HFF-Myc (cell line): ENCODE results near the gene PDE7B.

ENCODE experiments used
- DNase-seq: peaks from one replicate; pipeline ENCODE4 v3.0.0-alpha.2; 2011; ENCODE audit warnings: low read depth; ENCODE audit errors: extremely low read depth
- H3K4me3 ChIP-seq: replicated peaks from 2 replicates; pipeline ENCODE4 v1.5.1; 2011; ENCODE audit warnings: low read depth, mild to moderate bottlenecking, control low read depth, low read length
- TF ChIP-seq, protein P1 (sequence below): IDR thresholded peaks from 2 replicates; pipeline ENCODE4 v1.5.1; 2012; ENCODE audit warnings: mild to moderate bottlenecking, low read depth, low read length, control low read depth; ENCODE audit errors: missing control alignments

The PDE7B gene

DNA sequence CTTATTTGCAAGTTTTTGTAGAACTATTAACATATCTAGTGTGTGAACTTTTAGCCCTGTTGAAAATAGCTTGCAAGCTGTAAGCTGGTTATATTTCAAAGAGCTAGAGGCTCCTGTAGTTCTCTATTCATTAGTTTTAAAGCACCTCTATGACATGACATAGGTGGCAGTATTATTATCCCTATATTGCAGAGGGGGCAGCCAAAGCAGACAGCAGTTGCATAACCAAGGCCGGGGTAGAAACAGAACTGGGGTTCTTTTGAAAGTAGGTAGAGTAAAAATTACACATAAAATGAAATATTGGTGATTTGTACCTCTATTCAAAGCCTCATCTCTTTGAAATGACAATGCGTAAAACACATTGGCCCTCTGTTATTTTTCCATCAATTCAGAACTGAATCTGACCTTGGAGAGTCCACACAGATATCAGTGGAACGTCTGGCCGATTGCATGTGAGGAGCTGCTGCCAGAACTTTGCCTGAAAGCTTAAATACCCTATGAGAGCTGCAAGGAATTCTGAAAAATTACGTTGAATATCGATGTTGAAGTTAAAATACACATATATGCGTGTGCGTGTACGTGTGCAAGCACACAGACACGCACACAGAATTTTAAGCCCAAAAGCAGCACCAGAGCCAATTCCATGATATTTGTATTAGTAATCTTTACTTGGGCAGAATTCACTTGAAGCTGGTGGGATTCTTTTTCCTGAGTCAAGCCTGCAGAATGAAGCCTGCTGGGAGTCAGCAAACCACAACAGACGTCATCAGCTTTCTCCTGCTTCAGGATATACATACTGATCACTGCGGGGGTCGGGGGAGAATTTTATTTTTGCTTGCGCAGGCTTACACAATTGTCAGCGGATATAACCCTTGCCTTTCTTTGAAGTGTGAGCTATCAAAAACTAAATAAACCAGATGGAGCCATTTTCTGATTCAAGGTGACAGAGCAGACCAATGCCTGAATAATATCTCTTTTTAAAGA, 163.2 kb downstream of the PDE7B start:
- DNase-seq = peak; percentile 70
- TF ChIP-seq, protein P1, sequence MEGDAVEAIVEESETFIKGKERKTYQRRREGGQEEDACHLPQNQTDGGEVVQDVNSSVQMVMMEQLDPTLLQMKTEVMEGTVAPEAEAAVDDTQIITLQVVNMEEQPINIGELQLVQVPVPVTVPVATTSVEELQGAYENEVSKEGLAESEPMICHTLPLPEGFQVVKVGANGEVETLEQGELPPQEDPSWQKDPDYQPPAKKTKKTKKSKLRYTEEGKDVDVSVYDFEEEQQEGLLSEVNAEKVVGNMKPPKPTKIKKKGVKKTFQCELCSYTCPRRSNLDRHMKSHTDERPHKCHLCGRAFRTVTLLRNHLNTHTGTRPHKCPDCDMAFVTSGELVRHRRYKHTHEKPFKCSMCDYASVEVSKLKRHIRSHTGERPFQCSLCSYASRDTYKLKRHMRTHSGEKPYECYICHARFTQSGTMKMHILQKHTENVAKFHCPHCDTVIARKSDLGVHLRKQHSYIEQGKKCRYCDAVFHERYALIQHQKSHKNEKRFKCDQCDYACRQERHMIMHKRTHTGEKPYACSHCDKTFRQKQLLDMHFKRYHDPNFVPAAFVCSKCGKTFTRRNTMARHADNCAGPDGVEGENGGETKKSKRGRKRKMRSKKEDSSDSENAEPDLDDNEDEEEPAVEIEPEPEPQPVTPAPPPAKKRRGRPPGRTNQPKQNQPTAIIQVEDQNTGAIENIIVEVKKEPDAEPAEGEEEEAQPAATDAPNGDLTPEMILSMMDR = no peak
- H3K4me3 ChIP-seq = no peak overlapping the region

DNA sequence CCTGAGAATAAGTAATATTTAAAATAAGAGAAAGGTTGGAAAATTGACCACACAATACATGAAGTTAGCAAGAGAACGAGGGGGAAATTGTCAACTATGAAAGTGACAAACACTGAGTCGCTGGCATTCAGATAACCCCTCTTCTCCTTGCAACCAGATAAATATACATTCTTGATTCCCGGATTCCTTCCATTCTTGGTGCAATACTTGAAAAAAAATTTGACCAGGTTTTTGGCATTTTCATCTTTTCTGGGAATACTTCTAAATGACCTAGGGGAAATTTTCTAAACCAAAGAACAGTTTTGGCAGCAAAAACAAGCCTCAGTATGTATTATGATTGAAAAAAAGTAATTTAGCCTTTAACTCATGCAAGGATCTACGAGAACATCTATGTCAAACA, 164.0 kb downstream of the PDE7B start:
- TF ChIP-seq, protein P1 = no peak
- no peak for DNase-seq
- no peak overlapping the region for H3K4me3 ChIP-seq

DNA sequence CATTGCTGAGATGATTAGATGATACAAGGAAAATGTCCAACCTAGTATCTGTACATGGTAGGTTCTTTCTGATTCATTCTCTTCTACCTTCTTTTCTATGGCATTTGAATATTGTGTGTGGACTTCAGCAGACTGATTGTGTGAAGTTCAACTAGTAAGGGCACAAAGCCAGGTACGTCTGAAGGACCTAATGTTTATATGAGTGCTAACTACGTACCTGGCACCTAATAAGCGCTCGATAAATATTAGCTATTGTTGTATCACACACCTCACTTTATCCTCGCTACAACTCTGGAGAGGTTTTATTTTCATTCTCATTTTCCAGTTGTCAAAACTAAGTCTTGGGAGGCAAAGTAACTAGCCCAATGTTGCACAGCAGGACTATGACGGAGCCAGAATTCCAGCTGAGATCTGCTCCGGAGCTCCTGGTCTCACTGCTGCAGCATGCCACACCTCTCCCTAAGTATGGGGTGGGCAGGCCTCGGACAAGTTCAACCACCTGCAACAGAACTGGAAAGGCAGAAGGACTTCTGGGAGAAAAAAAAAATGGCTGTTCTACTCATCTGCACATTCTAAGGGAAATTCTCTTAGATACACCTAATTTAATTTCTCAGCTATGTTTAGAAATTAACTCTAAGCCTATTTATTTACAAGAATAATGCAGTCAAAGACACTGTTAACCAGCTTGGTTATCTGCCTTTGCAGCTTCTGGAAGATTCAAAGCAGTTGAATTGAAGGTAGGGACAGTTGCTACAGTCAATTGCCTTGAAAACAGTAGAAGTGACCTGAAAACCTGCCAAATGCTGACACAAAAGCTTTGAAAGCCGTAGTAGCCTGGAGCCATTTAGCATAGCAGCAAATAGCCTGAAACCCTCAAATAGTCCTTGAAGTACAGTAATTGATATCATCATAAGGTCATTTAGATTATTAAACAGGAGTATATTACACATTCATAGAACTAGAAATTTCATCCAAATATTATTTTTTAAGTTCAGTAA, 165.0 kb downstream of the PDE7B start:
- TF ChIP-seq, protein P1 = no peak

DNA sequence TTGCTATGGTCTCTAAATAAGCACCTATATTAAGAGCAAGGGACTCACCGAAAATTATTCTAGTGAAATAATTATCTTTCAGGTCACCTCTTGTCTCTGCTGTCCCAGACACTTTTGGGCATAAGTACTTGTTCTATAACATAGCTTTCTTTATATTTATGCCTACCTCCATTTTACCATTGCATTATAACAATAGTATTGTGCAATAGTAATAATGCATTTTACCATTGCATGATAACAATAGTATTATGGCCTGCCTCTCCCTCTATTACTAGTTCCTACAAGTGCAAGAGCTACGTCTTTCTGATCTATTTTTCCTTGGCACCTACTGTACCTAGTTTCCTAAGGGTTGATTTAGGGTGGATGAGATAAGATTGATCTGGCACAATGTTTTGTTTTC, 169.2 kb downstream of the PDE7B start:
- TF ChIP-seq, protein P1 = no peak
- DNase-seq = no peak
- H3K4me3 ChIP-seq = no peak overlapping the region

More for the DNA sequence above, 165.0 kb downstream of the PDE7B start:
- DNase-seq = no peak
- H3K4me3 ChIP-seq = no peak overlapping the region

DNA sequence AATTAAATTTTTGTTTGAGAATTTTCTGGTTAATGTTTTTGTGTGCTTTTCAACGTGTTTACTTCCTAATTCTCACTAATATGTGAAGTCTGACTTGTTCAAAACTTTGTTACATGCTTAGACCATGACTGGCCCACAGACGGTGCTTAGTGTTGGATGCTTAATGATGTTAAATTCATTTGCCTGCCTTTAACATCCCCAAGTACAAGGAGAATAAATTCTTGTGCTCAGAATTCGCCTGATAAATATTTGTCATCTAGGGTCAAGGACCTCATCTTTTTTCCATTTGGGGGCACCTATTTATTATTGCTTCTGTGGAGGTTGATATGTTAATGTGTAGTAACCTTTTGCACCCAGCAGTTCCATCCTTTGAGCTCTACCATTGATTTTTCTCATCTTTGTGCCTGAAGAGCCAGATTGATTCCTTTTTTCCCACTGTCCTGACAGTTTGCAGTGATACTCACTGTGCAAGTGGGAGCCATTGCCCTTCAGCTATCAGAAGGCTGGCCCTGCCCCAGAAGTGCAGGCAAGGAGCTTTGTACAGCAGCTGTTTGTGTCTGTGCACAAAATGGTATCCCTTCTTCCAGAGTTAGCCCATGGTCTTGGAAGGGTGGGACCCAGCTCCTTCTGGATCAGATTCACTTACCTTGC, 170.8 kb downstream of the PDE7B start:
- TF ChIP-seq, protein P1 = no peak
- no peak for DNase-seq
- H3K4me3 ChIP-seq = no peak overlapping the region

DNA sequence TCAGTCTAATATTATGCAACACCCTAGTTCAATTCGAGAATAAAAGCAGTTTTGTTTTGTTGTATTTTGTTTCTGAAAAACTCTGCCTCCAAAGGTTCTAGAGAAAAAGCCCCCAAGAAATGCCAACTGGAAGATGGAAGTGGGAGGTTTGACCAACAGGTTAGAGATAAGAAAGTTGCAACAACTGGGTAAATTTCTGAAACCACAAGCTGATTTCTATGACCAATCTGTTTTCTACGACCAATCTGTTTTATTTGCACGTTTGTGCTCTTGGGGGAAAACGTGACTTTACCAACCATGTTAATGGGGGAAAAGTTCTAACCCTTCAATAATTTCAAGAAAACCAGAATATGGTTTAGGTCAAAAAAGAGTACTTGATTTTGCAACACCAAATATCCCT, 173.2 kb downstream of the PDE7B start:
- no peak for DNase-seq
- TF ChIP-seq, protein P1 = no peak
- H3K4me3 ChIP-seq = no peak overlapping the region
